Omental fat pad (tissue), 4 donors: ENCODE results near the gene ARFGAP1. TPM values are rescaled to one million over a fixed set of nuclear protein-coding genes. Genes with fewer than 3 reads are reported as not detected.

Source experiments
- ATAC-seq: fragments of 150-250 bp; one replicate; pipeline ENCODE4 v1.9.1; 2016; ENCODE audit warnings: mild to moderate bottlenecking, moderate library complexity; ENCODE audit not compliant: low FRiP score
- DNase-seq: peaks from one replicate; pipeline ENCODE4 v3.0.0-alpha.2; 2019; ENCODE audit warnings: low spot score
- total RNA-seq, 4 donors: library from RNA; depleted of rRNA; stranded (reverse); fragments of >200 nt; gene quantifications; one replicate each; pipeline ENCODE4 v1.1.0, GENCODE V29; 2016
- TF ChIP-seq, protein P1 (sequence below), 3 donors: fragments of 450-650 bp; IDR thresholded peaks; one replicate each; pipeline ENCODE4 v1.5.1; 2016 to 2017; ENCODE audit warnings: antibody characterized with exemption in 3 of 3, mild to moderate bottlenecking in 3 of 3, moderate library complexity in 2 of 3

ARFGAP1 gene
- total RNA-seq, 4 donors from 2014 or later, result 29.2 to 59.7 (median 41.3) TPM

DNA sequence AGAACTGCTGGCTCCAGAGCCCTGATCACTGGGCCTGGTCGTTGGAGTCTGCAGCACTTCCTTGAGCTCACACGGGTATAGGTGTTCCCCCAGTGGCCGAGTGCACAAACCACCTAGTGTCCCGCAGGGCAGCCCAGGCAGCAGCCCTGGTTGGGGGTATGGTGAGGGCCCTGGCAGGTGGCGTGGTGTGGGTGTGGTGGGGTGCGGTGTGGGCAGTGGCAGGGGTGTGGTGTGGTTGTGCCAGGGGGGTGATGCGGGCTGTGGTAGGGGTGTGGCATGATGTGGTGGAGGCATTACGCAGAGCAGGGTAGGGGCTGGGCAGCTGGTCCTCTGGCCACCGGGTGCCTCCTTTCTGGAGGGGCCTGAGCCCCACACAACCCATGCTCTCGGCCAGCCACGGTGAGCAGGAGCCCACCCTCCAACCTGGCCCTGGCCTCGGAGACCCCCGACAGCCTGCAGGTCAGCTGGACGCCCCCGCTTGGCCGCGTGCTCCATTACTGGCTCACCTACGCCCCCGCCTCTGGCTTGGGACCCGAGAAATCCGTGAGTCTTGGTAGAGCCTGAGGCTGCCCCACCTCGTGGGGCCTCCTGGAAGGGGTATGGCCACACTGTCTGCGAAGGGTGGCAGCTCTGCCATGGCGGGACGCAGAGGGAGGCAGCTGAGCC, 40.9 kb downstream of the ARFGAP1 start:
- TF ChIP-seq, protein P1, sequence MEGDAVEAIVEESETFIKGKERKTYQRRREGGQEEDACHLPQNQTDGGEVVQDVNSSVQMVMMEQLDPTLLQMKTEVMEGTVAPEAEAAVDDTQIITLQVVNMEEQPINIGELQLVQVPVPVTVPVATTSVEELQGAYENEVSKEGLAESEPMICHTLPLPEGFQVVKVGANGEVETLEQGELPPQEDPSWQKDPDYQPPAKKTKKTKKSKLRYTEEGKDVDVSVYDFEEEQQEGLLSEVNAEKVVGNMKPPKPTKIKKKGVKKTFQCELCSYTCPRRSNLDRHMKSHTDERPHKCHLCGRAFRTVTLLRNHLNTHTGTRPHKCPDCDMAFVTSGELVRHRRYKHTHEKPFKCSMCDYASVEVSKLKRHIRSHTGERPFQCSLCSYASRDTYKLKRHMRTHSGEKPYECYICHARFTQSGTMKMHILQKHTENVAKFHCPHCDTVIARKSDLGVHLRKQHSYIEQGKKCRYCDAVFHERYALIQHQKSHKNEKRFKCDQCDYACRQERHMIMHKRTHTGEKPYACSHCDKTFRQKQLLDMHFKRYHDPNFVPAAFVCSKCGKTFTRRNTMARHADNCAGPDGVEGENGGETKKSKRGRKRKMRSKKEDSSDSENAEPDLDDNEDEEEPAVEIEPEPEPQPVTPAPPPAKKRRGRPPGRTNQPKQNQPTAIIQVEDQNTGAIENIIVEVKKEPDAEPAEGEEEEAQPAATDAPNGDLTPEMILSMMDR (IDR thresholded peaks at IDR 0.05), result no peak
- ATAC-seq, result no peak
- no peak for DNase-seq

DNA sequence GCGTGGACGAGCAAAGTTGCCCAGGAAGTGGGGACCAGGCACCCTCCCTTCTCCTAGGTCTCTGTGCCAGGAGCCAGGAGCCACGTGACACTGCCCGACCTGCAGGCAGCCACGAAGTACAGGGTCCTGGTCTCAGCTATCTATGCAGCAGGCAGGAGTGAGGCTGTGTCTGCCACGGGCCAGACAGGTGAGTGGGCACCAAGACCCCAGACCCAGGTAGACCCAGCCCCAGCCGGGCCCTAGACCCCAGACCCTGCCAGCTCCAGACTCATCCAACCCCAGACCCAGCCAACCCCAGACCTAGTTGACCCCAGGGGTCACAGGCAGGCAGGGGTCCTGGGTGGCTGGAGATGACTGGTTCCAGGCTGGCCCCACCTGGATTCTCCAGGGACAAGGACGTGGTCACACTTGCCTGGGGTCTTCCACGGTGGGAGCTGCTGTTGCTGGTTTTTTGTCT, 41.4 kb downstream of the ARFGAP1 start:
- no peak for ATAC-seq
- DNase-seq, result no peak
- TF ChIP-seq, protein P1 (IDR thresholded peaks at IDR 0.05), result no peak

DNA sequence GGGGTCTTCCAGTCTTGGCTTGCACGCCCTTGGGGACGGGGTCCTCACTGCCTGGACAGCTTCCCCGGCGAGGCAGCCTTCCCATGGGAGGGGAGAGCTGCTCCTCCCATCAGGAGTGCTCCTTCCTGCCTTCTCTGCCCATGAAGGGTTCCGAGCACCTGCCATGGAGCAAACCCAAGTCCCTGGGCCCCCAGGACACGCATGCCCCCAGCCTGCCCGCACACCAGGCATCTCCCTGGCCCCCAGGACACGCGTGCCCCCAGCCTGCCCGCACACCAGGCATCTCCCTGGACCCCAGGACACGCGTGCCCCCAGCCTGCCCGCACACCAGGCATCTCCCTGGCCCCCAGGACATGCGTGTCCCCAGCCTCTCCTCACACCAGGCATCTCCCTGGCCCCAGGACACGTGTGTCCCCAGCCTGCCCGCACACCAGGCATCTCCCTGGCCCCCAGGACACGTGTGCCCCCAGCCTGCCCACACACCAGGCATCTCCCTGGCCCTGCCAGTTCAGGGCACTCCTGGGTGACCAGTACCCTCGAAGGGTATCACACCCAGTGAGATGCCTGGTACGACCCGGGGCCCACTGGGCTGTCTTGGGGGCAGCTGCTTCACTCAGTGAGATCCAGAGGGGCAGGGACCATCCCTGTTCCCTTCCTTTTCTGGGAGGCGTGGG, 42.1 kb downstream of the ARFGAP1 start:
- TF ChIP-seq, protein P1 (IDR thresholded peaks at IDR 0.05), result no peak
- no peak for DNase-seq
- no peak for ATAC-seq

- DNase-seq, result no peak
- no peak for ATAC-seq
- TF ChIP-seq, protein P1 (IDR thresholded peaks at IDR 0.05), result no peak
Measured at GRCh38 chr20:63315240-63315689, 42.7 kb downstream of the ARFGAP1 start.

DNA sequence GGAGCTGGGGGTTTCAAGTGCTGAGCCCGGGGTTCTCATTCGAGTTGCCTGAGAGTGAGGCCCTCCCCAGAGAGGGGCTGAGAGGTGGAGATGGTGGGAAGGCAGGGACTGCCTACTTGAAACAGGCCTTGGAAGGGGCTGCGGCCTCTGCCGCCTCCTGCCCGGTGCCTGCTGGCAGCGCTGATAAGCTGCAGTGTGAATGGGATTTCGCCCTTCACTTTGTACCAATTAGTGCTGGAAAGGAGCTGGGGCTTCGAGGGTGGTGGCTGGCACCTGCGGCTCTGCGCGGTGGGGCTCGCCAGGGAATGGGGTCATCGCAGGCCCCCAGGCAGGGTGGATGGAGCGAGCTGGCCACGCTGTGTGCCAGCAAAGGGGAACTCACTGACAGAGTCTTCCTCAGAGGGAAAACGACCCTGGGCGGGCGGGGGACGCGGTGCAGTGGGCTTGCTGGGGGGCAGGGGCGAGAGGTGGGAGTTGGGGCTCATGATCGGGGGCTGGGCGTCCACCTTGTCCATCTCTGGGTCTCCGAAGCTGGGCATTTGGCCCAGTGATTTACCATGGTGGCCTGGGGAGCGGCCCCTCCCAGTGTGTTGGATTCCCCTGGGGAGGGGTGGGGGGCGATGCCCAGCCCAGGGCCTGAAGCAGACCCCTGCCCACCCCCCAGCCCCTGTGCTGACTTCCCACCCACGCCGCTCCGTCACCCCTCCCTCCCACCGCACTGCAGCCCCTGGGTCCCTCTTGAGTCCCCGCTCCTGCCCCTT, 43.3 kb downstream of the ARFGAP1 start:
- no peak for ATAC-seq
- DNase-seq, result no peak
- TF ChIP-seq, protein P1 (IDR thresholded peaks at IDR 0.05), result no peak

- ATAC-seq, result no peak
Measured at GRCh38 chr20:63316502-63316921, 43.9 kb downstream of the ARFGAP1 start.

More at GRCh38 chr20:63316502-63316921, 43.9 kb downstream of the ARFGAP1 start:
- no peak for DNase-seq
- TF ChIP-seq, protein P1 (IDR thresholded peaks at IDR 0.05), result no peak
